GM18498 (cell line): Measurements from ENCODE around the gene PRKN.

ENCODE experiments used
- ATAC-seq: cut with Tn5 transposase; IDR thresholded peaks from one replicate; pipeline ENCODE4 v1.9.1; 2021; ENCODE audit warnings: mild to moderate bottlenecking, moderate library complexity; ENCODE audit not compliant: unreplicated experiment

The PRKN gene

GRCh38 chr6:162727322-162728182, at the start of gene PRKN, which contains the start of gene PACRG:
Gene PRKN (minus strand): TSS chr6:162727766.
Gene PACRG (plus strand): TSS chr6:162727974.
- peak; percentile 98 for ATAC-seq

GRCh38 chr6:162777091-162777490, 49.5 kb upstream of the PRKN start:
- ATAC-seq, result no peak

GRCh38 chr6:162773996-162774395, 46.4 kb upstream of the PRKN start:
- ATAC-seq, result no peak

- ATAC-seq, result no peak
Observed at GRCh38 chr6:162772466-162772865, 44.9 kb upstream of the PRKN start.

- no peak for ATAC-seq
Observed at GRCh38 chr6:162770955-162771354, 43.4 kb upstream of the PRKN start.

- ATAC-seq, result no peak
Observed at GRCh38 chr6:162770136-162770535, 42.6 kb upstream of the PRKN start.

GRCh38 chr6:162753775-162754174, 26.2 kb upstream of the PRKN start:
- ATAC-seq, result no peak

GRCh38 chr6:162751211-162751859, 23.8 kb upstream of the PRKN start:
- no peak for ATAC-seq

- no peak for ATAC-seq
Observed at GRCh38 chr6:162750776-162751175, 23.2 kb upstream of the PRKN start.

GRCh38 chr6:162736961-162737360, 9.4 kb upstream of the PRKN start:
- ATAC-seq, result no peak

GRCh38 chr6:162733489-162733888, 5.9 kb upstream of the PRKN start:
- no peak for ATAC-seq

- no peak for ATAC-seq
Observed at GRCh38 chr6:162730502-162730901, 2.9 kb upstream of the PRKN start.

- ATAC-seq, result no peak
Observed at GRCh38 chr6:162728706-162729105, 1.1 kb upstream of the PRKN start.

- no peak for ATAC-seq
Observed at GRCh38 chr6:162728197-162728596, 631 bp upstream of the PRKN start.

- no peak for ATAC-seq
Observed at GRCh38 chr6:162726947-162727321, 632 bp downstream of the PRKN start.

GRCh38 chr6:162722633-162723032, 4.9 kb downstream of the PRKN start:
- no peak for ATAC-seq

- ATAC-seq, result no peak
Observed at GRCh38 chr6:162722226-162722625, 5.3 kb downstream of the PRKN start.

- ATAC-seq, result no peak
Observed at GRCh38 chr6:162721404-162721687, 6.2 kb downstream of the PRKN start.

GRCh38 chr6:162719528-162719927, 8.0 kb downstream of the PRKN start:
- ATAC-seq, result no peak

- ATAC-seq, result no peak
Observed at GRCh38 chr6:162715601-162716000, 12.0 kb downstream of the PRKN start.

- ATAC-seq, result no peak
Observed at GRCh38 chr6:162713974-162714780, 13.4 kb downstream of the PRKN start.

GRCh38 chr6:162712694-162713093, 14.9 kb downstream of the PRKN start:
- ATAC-seq, result no peak
